Activated naive CD4-positive, alpha-beta T cell (primary cell): ENCODE results near the gene ARFGEF2.
"Not testable (repeated sequence)": the region's sequence is repeated elsewhere in the genome, so short reads cannot be mapped to it uniquely, and the experiment has no call there.

Experiments
- DNase-seq, 4 experiments: peaks; one replicate each; lab custom pipeline; 2025; lab: John Stamatoyannopoulos, UW

The ARFGEF2 gene

GRCh38 chr20:49078310-49078709 lies 156.8 kb downstream of the ARFGEF2 start:
- no peak for DNase-seq

GRCh38 chr20:49082295-49082694 lies 160.8 kb downstream of the ARFGEF2 start:
- DNase-seq = not testable (repeated sequence)
